ENCODE measurements around the gene MRPL36. TPM values are rescaled to one million over a fixed set of nuclear protein-coding genes. Genes with fewer than 3 reads are reported as not detected.

Gene MRPL36
- polyA plus RNA-seq, 1 experiment: 104 TPM

GRCh38 chr5:1807451-1808185 is 8.0 kb upstream of the MRPL36 start:
- CTCF ChIA-PET: no interaction called here

GRCh38 chr5:1806974-1807373 is 7.3 kb upstream of the MRPL36 start:
- TF ChIP-seq, protein P1, sequence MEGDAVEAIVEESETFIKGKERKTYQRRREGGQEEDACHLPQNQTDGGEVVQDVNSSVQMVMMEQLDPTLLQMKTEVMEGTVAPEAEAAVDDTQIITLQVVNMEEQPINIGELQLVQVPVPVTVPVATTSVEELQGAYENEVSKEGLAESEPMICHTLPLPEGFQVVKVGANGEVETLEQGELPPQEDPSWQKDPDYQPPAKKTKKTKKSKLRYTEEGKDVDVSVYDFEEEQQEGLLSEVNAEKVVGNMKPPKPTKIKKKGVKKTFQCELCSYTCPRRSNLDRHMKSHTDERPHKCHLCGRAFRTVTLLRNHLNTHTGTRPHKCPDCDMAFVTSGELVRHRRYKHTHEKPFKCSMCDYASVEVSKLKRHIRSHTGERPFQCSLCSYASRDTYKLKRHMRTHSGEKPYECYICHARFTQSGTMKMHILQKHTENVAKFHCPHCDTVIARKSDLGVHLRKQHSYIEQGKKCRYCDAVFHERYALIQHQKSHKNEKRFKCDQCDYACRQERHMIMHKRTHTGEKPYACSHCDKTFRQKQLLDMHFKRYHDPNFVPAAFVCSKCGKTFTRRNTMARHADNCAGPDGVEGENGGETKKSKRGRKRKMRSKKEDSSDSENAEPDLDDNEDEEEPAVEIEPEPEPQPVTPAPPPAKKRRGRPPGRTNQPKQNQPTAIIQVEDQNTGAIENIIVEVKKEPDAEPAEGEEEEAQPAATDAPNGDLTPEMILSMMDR (IDR thresholded peaks at IDR 0.05; ENCODE audit: low read depth, low read length): no peak
- Histone ChIP-seq H3K9me3 (ENCODE audit: control insufficient read depth, insufficient read depth, low read length) (peaks cover 10% of the 10 kb centered on the region; the same call in 1 of the 2 replicates), H3K27ac (ENCODE audit: low read depth, low read length) (no peak overlapping the region), H3K4me3 (ENCODE audit: low read depth, low read length) (no peak overlapping the region), H3K27me3 (ENCODE audit: control insufficient read depth, insufficient read depth, low read length) (no peaks in the 10 kb centered on the region)
- ChIA-PET CTCF (no interaction called here), POLR2A (no interaction called here)
- DNase-seq (ENCODE audit: low read depth, low spot score): no peak

More at GRCh38 chr5:1807451-1808185, 8.0 kb upstream of the MRPL36 start:
- no peaks in the 10 kb centered on the region for H3K27me3 ChIP-seq (ENCODE audit: control insufficient read depth, insufficient read depth, low read length)
- POLR2A ChIA-PET: no interaction called here
- H3K9me3 ChIP-seq (ENCODE audit: control insufficient read depth, insufficient read depth, low read length): peaks cover 10% of the 10 kb centered on the region; the same call in 1 of the 2 replicates
- no peak for DNase-seq (ENCODE audit: low read depth, low spot score)
- TF ChIP-seq, protein P1 (IDR thresholded peaks at IDR 0.05; ENCODE audit: low read depth, low read length): no peak
- H3K4me3 ChIP-seq (ENCODE audit: low read depth, low read length): no peak overlapping the region
- no peak overlapping the region for H3K27ac ChIP-seq (ENCODE audit: low read depth, low read length)

DNA sequence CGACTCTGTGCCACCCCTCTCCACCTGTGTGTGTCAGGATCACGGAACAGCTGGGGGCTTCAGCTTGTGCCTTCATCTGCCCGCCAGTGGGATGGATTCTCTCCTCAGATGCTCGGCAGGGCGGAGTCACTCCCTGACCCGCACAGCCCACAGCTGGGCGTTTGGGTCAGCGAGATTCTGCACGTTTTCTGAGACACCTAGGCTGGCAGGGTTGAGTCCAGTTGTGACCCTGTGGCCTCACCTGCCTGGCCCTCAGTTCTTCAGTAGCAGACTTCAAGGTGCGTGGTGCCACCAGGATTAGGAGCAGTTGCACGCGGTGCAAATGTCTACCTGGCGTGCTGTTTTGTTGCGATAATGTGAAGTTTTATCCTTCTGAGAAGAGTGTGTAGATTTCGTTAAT is 6.6 kb upstream of the MRPL36 start:
- Histone ChIP-seq H3K27ac (ENCODE audit: low read depth, low read length) (no peak overlapping the region), H3K4me3 (ENCODE audit: low read depth, low read length) (no peak overlapping the region), H3K27me3 (ENCODE audit: control insufficient read depth, insufficient read depth, low read length) (no peaks in the 10 kb centered on the region), H3K9me3 (ENCODE audit: control insufficient read depth, insufficient read depth, low read length) (peaks cover 10% of the 10 kb centered on the region; the same call in 1 of the 2 replicates)
- TF ChIP-seq, protein P1 (IDR thresholded peaks at IDR 0.05; ENCODE audit: low read depth, low read length): no peak
- ChIA-PET POLR2A (no interaction called here), CTCF (no interaction called here)
- DNase-seq (ENCODE audit: low read depth, low spot score): no peak

- no peak for DNase-seq (ENCODE audit: low read depth, low spot score)
- H3K9me3 ChIP-seq (ENCODE audit: control insufficient read depth, insufficient read depth, low read length): peaks cover 10% of the 10 kb centered on the region; the same call in 1 of the 2 replicates
- H3K27me3 ChIP-seq (ENCODE audit: control insufficient read depth, insufficient read depth, low read length): no peaks in the 10 kb centered on the region
- H3K4me3 ChIP-seq (ENCODE audit: low read depth, low read length): no peak overlapping the region
- POLR2A ChIA-PET: no interaction called here
- TF ChIP-seq, protein P1 (IDR thresholded peaks at IDR 0.05; ENCODE audit: low read depth, low read length): no peak
- no peak overlapping the region for H3K27ac ChIP-seq (ENCODE audit: low read depth, low read length)
- CTCF ChIA-PET: no interaction called here
Observed at GRCh38 chr5:1805736-1806135, 6.1 kb upstream of the MRPL36 start.

- H3K27ac ChIP-seq (ENCODE audit: low read depth, low read length): peak overlapping the region; percentile 21
- TF ChIP-seq, protein P1 (IDR thresholded peaks at IDR 0.05; ENCODE audit: low read depth, low read length): no peak
- ChIA-PET POLR2A (no interaction called here), CTCF (no interaction called here)
- no peak overlapping the region for H3K4me3 ChIP-seq (ENCODE audit: low read depth, low read length)
- H3K9me3 ChIP-seq (ENCODE audit: control insufficient read depth, insufficient read depth, low read length): peaks cover 11% of the 10 kb centered on the region; the same call in 1 of the 2 replicates
- DNase-seq (ENCODE audit: low read depth, low spot score): no peak
- no peaks in the 10 kb centered on the region for H3K27me3 ChIP-seq (ENCODE audit: control insufficient read depth, insufficient read depth, low read length)
Observed at GRCh38 chr5:1805326-1805725, 5.7 kb upstream of the MRPL36 start.

Data from AG04450 (cell line).